H7 (cell line): ENCODE results near the gene SHFL. TPM values are rescaled to one million over a fixed set of nuclear protein-coding genes. Genes with fewer than 3 reads are reported as not detected.

ENCODE experiments used
- DNase-seq: peaks from one replicate; pipeline ENCODE4 v3.0.0; 2012
- H3K27me3 ChIP-seq: 2 replicates; pipeline ENCODE4 v1.6.0; 2011; ENCODE audit warnings: mild to moderate bottlenecking, low read length; ENCODE audit not compliant: control insufficient read depth, insufficient read depth
- H3K36me3 ChIP-seq: replicated peaks from 2 replicates; pipeline ENCODE4 v1.5.1; 2011; ENCODE audit warnings: low read length; ENCODE audit not compliant: control insufficient read depth, insufficient read depth
- H3K4me3 ChIP-seq: 2 replicates; pipeline ENCODE4 v1.5.1; 2011; ENCODE audit warnings: low read depth, mild to moderate bottlenecking, control low read depth, low read length, moderate library complexity; ENCODE audit not compliant: insufficient read depth
- total RNA-seq: library from RNA; depleted of rRNA; stranded (reverse); fragments of >200 nt; shearing (Covaris generic); gene quantifications from 2 replicates; pipeline ENCODE4 v1.2.3, GENCODE V29; 2014; rRNA removed

SHFL gene
- total RNA-seq, 1 experiment from 2014 or later: 14.4 TPM

DNA sequence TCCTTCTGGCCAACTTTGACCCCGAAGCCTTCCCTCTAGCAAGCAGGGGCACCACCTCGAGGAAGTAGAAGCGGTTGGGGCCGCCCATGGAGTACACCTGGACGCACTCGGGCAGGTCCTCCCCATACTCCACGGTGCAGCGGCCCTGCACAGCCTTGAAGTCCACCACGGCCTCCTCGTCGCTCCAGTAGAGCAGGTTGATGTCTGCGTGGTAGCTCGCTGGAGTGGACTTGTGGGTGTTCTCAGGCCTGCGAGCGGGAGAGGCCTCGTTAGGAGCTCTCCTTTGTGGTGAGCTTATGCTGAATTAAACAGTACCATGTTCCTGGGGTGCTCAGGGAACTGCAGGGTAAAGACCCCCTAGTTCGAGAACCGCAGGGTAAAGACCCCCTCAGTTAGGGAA is 55.9 kb downstream of the SHFL start:
- Histone ChIP-seq H3K36me3 (peaks cover 74% of the 10 kb centered on the region), H3K27me3 (no peaks in the 10 kb centered on the region), H3K4me3 (no peak overlapping the region)
- DNase-seq: no peak

Other genes starting within 250 kb of the SHFL start
- gene OLFM2, start 149.8 kb upstream of the SHFL start, total RNA-seq: 40.0 and 63.4 TPM in 2 replicates
- 0.62 and 1.4 TPM in 2 replicates for gene COL5A3, start 75.8 kb upstream of the SHFL start, total RNA-seq
- not detected in 2 replicates for gene RDH8, start 72.8 kb upstream of the SHFL start, total RNA-seq
- gene ANGPTL6, start 16.4 kb downstream of the SHFL start, total RNA-seq: 0.15 TPM in 1 of 2 replicates, not detected in the other
- 52.9 and 54.4 TPM in 2 replicates for gene PPAN, start 20.0 kb downstream of the SHFL start, total RNA-seq
- gene P2RY11, start 25.4 kb downstream of the SHFL start, total RNA-seq: 0.87 and 6.2 TPM in 2 replicates
- gene EIF3G, start 33.6 kb downstream of the SHFL start, total RNA-seq: 354 and 376 TPM in 2 replicates
- 128 and 129 TPM in 2 replicates for gene DNMT1, start 108.6 kb downstream of the SHFL start, total RNA-seq
- gene S1PR2, start 145.0 kb downstream of the SHFL start, total RNA-seq: 7.4 and 8.9 TPM in 2 replicates
- 148 and 174 TPM in 2 replicates for gene MRPL4, start 165.9 kb downstream of the SHFL start, total RNA-seq
- gene ICAM1, start 184.8 kb downstream of the SHFL start, total RNA-seq: 2.8 and 6.1 TPM in 2 replicates
- 1.7 and 2.4 TPM in 2 replicates for gene ICAM4, start 200.6 kb downstream of the SHFL start, total RNA-seq
- gene ICAM5, start 203.6 kb downstream of the SHFL start, total RNA-seq: 0.83 and 3.7 TPM in 2 replicates
- 0.17 and 0.85 TPM in 2 replicates for gene ZGLP1, start 223.5 kb downstream of the SHFL start, total RNA-seq
- 22.3 and 40.8 TPM in 2 replicates for gene FDX2, start 229.7 kb downstream of the SHFL start, total RNA-seq
- gene RAVER1, start 247.2 kb downstream of the SHFL start, total RNA-seq: 32.2 and 36.1 TPM in 2 replicates